ENCODE measurements around the gene GJB4.
"Not testable (repeated sequence)": the region's sequence is repeated elsewhere in the genome, so short reads cannot be mapped to it uniquely, and the experiment has no call there.

Gene GJB4

DNA sequence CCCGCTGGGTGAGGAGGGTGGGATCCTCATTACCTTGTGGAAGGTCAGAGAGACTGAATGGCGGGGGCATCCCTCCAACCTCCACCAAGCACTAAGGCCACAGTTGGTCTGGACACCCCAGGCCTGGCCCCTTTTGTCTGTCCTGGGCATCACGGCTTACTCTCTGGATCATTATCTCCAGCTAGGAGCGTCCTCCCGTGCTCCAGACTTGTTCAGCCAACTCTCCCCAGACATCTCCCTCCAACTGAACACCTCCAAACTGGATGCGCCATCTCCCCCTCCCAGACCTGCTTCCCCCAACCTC lies 11.9 kb upstream of the GJB4 start:
- DNase-seq = no peak

DNA sequence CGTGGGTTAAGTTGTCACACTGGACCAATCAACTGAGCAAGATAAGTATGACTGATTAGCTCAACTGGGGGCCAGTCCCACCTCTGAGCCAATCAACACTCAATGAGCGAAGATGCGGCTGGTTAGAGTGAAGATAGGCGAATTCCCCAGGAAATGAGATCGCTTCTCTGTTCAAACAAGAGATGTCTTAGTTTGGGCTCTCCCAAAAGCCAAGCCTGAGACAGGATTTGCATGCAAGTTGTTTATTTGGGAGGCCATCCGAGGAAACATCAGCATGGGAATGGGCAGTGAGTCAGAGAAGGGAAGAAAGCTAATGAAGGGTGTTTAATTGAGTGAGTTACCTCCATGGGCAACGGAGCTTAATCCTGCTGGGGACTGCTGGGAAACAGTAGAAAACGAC lies 9.5 kb upstream of the GJB4 start:
- no peak for DNase-seq

DNA sequence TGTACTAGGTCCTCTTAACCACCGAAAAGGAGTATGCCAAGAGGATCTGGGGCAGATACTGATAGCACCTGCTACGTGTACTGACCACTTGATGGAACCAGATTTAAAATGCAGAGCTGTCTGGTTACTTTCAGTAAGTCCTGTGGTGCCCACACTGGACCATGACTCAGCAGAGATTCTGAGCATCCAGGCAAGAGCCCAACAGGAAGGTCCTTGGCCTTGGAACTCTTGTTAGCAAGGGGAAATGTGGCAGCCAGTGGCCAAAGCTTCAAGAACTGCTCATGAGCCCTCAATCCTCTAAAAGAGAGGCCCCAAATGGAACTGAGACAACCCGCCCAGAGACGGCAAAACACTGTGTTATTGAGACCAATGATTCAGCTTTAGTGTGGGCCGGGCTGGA lies 8.9 kb upstream of the GJB4 start:
- no peak for DNase-seq

DNA sequence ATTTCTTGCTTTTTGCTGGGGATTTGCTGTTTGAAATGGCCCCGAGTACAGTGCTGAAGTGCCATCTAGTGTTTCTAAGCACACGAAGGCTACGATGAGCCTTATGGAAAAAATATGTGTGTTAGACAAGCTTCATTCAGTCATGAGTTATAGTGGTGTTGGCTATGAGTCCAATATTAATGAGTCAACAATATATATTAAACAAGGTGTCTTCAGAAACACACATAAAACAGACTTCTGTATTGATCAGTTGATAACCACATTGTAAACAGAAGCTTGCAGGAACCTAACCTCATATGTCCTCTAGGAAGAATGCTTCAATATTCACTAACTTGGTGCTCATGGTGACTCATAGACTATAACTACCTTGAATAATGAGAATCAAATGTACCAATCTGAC lies 6.4 kb upstream of the GJB4 start:
- no peak for DNase-seq

DNA sequence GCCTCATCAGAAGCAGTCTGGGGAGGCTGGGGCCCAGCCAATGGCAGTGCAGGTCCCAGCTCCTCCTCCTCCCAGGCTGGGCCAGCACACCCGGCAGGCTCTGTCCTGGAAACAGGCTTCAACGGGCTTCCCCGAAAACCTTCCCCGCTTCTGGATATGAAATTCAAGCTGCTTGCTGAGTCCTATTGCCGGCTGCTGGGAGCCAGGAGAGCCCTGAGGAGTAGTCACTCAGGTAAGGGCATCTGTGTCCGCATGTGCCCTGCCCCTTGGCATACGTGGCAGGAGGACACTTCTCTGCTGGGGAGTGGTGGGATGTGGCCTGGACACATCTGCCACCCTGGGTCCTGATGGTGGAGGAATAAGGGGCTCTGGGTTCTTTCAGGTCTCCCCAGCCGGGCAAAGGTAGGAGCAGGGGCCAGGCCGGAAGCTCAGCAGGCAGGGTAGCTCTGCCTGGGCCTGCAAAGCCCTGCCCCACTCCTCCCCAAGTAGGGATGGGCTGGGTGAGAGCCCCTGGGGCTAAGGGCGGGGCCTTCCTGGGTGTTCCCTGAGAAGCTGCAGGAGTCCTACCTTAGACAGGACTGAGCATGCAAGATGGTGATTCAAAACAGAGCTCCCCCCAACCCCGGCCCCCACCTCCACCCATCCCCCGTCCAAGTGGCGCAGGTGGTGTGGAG lies 4.4 kb upstream of the GJB4 start, which contains the start of gene GJB5:
TSS of gene GJB5 (plus strand) at position 84 of the 674 bp plus-strand sequence. CDS start 2,284 bp downstream, outside the sequence.
- DNase-seq = no peak

DNA sequence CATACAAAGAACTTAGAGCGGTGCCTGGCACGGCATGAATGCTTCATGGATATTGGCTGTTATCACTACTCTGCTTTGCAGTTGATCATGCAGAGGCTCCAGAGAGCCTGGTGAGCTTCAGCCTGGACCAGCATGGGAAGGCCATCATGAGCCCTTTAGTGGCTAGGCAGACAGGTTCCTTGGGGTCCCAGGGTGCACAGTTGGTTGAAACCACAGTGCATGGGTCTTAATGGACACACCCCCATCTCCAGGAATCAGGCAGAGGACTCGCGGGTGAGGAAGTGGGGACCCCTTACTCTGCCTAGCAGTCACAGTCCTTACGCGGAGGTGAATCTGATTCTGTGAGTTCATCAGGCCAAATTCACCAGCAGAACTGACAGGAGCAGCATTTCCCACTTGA lies 3.6 kb upstream of the GJB4 start:
- no peak for DNase-seq

DNA sequence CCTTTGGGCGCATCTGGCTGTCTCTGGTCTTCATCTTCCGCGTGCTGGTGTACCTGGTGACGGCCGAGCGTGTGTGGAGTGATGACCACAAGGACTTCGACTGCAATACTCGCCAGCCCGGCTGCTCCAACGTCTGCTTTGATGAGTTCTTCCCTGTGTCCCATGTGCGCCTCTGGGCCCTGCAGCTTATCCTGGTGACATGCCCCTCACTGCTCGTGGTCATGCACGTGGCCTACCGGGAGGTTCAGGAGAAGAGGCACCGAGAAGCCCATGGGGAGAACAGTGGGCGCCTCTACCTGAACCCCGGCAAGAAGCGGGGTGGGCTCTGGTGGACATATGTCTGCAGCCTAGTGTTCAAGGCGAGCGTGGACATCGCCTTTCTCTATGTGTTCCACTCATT lies 2.2 kb upstream of the GJB4 start:
- no peak for DNase-seq

DNA sequence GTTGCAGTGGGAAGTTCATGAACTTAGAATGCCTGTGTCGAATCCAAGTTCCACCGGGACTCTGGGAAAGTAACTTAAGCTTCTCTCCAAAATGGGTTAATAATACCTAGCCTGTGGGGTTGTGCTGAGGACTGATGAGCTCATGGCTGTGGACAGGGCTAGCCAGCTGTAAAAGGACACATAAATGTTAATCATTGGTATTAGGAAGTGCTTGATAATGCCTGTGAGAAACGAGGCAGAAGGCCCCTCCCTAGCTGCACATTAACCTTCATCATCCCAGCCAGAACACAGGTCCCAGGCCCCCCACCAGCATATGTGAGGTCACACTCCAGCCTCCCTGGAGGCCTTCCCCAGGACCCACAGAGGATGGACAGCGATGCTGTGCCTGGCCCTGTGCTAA lies 789 bp upstream of the GJB4 start:
- DNase-seq = no peak

DNA sequence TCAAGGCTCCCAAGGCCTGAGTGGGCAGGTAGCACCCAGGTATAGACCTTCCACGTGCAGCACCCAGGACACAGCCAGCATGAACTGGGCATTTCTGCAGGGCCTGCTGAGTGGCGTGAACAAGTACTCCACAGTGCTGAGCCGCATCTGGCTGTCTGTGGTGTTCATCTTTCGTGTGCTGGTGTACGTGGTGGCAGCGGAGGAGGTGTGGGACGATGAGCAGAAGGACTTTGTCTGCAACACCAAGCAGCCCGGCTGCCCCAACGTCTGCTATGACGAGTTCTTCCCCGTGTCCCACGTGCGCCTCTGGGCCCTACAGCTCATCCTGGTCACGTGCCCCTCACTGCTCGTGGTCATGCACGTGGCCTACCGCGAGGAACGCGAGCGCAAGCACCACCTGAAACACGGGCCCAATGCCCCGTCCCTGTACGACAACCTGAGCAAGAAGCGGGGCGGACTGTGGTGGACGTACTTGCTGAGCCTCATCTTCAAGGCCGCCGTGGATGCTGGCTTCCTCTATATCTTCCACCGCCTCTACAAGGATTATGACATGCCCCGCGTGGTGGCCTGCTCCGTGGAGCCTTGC lies 1.7 kb downstream of the GJB4 start:
- DNase-seq = no peak

DNA sequence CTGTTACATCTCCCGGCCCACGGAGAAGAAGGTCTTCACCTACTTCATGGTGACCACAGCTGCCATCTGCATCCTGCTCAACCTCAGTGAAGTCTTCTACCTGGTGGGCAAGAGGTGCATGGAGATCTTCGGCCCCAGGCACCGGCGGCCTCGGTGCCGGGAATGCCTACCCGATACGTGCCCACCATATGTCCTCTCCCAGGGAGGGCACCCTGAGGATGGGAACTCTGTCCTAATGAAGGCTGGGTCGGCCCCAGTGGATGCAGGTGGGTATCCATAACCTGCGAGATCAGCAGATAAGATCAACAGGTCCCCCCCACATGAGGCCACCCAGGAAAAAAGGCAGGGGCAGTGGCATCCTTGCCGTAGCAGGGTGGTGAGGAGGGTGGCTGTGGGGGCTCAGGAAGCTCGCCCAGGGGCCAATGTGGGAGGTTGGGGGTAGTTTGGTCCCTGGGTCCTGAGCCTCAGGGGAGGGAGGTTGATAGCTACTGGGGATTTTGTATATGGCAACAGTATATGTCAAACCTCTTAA lies 2.3 kb downstream of the GJB4 start:
- no peak for DNase-seq

DNA sequence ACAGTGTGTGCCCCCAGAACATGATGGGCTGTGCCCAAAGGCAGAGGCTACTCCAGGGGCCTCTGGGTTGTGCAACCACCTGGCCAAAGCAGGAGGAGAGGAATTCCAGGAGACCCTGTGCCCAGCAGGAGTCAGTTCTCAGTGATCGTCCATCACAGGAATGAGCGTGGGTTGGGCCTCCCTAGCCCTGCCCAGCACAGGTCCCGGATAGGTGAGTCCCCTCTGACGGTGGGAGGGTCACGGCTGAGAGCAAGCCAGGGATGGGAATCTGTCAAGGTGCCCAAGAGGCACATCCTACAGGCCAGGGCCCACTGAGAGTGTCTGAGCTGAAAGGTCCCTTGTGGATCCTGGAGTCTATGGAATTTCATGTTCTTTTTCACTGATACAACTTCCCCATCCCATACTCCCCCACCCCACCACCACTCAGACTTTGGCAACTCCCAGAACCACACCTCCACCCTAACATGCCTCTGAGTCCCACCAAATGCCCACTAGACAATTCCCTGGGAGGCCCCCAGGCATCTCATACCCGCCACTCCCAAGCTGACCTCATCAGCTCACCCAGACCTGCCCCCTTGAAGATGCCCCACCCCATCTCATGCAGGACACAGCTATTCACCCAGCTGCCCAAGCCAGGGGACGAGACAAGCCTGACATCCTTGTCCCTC lies 3.1 kb downstream of the GJB4 start:
- DNase-seq = no peak

DNA sequence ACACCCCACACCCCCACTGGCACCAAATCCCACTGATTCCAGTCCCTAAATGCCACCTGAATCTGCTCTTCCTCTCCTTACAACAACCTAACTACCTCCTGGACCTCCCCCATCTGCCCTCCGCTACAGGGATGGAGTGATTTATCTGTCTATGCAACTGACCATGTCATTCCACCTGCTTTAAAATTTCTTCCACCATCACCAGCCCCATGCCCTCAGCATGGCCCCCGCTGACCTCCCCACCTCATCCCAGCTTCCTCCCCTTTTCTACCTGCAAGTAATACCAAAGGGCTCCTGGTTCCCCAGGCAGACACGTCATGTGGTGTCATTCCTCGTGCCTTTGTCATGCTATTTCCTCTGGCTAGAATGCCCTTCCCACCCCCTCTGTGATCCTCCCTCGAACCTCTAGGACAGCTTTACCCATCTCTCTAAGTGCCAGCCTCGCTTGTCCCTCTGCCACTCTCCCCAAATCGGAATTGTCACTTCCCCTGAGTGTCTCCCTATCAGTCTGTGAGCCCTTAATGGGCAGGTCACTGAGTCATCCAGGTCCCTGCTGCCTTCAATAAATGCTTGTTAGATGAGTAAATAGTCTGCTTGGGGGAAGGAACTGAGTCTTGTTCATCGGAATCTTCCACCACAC lies 3.7 kb downstream of the GJB4 start:
- no peak for DNase-seq

DNA sequence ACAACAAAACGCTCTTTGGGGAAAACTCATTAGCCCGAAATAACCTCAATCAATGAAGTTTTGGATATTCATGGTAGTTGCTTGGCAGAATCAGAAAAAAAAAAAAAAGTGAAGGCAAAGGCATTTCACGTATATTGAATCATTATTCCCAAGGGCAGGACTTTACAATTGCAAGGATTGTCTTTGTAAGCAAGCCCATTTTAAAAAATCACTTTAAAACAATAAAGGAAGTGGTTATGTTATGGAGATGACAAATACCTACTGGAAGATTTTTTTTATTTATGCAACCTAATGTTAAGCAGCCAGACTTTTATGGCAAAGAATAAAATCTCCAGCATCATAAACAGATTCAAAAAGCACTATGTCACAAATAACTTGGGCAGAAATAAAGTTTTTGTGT lies 9.3 kb downstream of the GJB4 start:
- no peak for DNase-seq

DNA sequence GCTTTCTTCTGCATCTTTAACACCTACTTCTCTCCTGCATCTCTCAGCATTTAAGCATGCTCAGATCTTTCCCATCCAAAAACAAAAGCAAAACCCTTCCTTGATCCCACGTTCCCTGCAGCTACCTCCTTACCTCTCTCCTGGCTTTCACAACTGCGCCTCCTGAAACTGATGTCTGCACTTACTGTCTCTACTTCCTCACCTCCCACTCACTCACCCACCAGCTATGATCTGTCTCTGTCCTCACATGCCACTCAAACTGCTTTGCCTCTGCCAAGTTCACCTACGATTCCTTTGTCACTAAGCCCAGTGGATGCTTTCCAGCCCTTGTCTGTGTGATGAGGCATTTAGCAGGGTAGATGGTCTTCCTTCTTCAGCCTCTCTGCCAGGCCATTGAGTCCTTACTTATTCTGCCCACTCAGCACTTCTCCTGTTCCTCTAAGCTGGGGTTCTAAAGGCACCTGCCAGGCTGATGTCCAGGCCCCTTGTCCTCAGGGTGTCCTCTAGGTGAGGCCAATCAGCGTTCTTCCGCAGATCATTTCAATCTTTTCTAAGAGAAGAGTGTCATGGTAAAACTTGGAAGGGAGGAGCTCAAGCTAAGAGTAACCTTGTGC lies 11.5 kb downstream of the GJB4 start:
- DNase-seq = no peak

DNA sequence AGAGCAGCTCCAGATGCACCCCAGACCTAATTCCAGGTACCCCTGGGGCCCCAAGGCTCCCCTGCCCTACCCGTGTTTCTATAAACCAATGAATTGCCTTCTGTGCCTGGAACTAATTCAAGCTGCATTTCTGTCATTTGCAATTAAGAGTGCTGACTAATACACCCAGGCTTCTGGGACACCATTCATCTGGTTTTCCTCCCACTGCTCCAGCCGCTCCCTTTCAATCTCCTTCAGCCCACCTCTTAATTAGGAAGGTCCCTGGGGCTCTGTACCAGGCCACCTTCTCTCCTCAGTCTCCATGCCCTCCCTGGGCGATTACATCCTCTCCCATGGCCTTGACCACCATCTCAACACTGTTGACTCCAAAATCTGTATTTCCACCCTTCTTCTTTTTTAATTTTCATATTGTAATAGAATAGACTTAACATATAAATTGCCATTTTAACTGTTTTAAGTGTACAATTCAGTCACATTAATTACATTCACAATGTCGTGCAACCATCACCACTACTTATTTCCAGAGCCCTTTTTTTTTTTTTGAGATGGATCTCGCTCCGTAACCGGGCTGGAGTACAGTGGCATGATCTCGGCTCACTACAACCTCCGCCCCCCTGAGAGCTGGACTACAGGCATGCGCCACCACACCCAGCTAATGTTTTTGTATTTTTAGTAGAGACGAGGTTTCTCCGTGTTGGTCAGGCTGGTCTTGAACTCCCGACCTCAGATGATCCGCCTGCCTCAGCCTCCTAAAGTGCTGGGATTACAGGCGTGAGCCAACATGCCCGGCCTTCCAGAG lies 12.2 kb downstream of the GJB4 start:
- no peak for DNase-seq

DNA sequence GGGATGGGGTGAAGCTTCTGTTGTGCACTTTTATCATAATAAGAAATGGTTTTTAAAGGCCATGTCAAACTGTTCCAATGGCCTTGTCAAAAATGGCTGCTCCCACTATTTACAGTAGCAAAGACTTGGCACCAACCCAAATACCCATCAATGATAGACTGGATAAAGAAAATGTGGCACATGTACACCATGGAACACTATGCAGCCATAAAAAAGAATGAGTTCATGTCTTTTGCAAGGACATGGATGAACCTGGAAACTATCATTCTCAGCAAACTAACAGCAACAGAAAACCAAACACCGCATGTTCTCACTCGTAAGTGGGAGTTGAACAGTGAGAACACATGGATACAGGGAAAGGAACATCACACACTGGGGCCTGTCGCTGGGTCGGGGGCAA lies 13.6 kb downstream of the GJB4 start:
- not testable (repeated sequence) for DNase-seq

DNA sequence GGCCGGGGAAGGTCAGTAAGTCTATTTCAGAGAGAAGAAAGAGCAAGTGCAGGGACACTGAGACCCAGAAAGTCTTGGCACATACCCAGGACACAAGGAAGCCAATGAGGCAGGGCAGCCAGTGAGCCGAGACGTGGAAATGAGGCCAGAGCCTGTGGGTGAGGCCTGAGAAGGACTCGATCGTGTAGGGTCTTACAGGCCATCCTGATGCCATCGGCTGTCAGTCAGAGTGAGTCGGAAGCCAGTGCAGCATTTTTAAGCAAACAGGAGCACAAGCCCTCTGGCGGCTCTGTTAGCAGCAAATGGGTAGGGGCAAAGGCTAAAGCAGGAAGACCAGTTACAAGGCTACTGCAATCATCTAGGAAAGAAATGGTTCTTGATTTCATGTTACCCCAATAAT lies 15.4 kb downstream of the GJB4 start:
- DNase-seq = no peak

DNA sequence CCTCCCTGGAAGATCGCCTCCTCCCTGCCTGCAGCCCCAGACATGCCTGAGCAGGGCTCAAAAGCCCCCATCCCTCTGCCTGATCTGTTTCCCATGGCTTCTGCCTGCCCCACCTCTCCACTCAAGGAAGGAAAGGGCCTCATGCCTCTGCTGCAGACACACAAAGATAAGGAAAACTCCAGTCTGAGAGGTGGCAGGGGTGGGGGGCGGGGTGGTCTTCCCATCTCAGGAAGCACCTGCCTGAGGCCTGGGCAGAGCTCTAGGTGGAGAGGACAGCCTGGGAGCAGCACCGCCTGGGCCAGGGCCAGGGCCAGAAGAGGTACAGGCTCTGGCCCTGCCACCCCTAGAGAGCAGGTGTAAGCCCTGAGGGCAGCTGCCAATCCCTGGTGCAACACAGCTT lies 17.4 kb downstream of the GJB4 start:
- DNase-seq = no peak

DNA sequence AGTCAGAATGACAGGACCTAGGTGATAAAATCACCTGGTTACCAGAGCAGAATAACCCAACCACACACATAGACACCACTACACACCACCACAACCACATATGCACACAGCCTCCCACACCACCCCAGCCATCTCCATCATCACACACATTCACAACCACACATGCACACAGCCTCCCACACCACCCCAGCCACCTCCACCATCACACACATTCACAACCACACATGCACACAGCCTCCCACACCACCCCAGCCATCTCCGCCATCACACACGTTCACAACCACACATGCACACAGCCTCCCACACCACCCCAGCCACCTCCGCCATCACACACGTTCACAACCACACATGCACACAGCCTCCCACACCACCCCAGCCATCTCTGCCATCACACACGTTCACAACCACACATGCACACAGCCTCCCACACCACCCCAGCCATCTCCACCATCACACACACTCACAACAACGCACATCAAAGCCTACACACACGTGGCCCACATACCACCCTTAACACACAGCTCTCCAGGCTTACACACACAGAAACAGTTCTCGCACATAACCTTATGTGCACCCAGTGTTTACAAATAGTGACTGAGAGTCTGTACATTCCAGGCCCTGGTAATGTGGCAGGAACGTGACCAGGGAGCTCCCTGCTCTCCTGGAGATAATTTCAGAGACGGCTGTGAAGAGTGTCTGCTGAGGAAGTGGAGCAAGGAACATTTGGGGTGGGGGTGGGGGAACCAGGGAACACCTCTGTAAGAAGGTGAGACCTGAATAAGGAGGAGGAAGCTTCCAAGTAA lies 18.2 kb downstream of the GJB4 start:
- no peak for DNase-seq

DNA sequence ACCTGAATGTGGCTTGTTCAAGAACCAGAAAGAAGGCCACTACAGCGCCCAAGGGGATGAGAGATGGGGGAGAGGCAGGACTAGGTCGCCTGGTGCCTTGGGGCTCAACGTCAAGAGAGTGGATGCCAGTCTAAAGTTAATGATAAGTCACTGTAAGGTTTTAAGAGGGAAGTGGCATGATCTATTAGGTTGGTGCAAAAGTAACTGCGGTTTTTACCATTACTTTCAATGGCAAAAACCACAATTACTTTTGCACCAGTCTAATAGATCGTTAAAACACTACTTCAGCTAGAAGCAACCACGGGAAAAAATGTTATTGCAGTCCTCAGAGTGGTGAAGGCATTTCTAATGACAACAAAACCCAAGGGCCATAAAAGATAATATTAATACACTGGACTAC lies 18.8 kb downstream of the GJB4 start:
- no peak for DNase-seq

DNA sequence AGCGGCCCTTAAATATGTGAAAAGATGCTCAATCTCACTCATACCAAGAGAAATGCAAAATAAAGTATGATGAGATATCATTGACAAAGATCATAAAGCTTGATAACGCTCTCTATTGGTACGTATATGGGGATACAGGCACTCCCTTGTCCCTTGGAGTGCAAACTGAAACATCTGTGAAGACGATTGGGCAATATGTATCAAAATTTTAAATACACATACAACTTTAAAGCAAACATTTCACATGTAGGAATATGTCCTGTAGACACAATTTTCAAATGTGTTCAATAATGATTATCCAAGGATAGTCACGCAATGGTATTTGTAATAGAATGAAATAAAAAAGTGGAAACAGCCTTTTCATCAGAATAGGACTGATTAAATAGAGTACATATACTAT lies 19.5 kb downstream of the GJB4 start:
- DNase-seq = no peak

DNA sequence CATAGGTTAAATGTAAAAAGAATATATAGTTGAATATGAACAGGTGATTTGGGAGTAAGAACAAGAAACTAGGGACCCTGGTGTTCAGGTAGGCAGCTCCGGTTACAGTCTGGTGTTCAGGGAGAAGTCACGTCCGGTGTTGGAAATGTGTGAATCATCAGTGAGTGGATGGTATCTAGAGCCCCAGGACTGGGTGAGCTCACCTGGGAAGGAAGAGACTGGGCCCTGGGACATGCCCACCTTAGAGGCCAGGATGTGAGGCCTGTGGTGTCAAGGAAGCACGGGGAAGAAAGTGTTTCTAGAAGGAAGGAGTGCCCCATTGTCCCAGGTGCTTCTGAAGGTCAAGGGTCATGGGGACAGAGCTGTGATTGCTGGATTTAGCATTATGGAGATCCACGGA lies 20.0 kb downstream of the GJB4 start:
- no peak for DNase-seq
